Sigmoid colon (tissue), 7 donors: ENCODE measurements around the gene FILIP1L. TPM values are rescaled to one million over a fixed set of nuclear protein-coding genes. Genes with fewer than 3 reads are reported as not detected.
A peak's percentile ranks its signal among the peaks of the same experiment; 100 is the strongest.

Source experiments
- DNase-seq: peaks from one replicate; pipeline ENCODE4 v3.0.0-alpha.2; 2019
- H3K27ac ChIP-seq, 4 donors: fragments of 200-600 bp; sonication (generic); one replicate each; pipeline ENCODE4 v1.5.1; 2016 to 2019; ENCODE audit warnings: mild to moderate bottlenecking in 1 of 4
- H3K27me3 ChIP-seq, 3 donors: fragments of 200-600 bp; sonication (generic); one replicate each; pipeline ENCODE4 v1.5.1; 2019; ENCODE audit warnings: mild to moderate bottlenecking in 1 of 3
- H3K36me3 ChIP-seq, 4 donors: fragments of 200-600 bp; sonication (generic); one replicate each; pipeline ENCODE4 v1.5.1; 2016 to 2019
- H3K4me1 ChIP-seq, 4 donors: fragments of 200-600 bp; sonication (generic); one replicate each; pipeline ENCODE4 v1.5.1; 2017 to 2019
- H3K4me3 ChIP-seq, 4 donors: fragments of 200-600 bp; sonication (generic); one replicate each; pipeline ENCODE4 v1.5.1; 2017 to 2019; ENCODE audit warnings: mild to moderate bottlenecking in 2 of 4, moderate library complexity in 1 of 4
- H3K9me3 ChIP-seq, 4 donors: fragments of 200-600 bp in 3 of 4; sonication (generic) in 3 of 4; one replicate each; pipeline versions ENCODE4 v1.5.1 to v1.6.1; 2013 to 2019
- CTCF ChIP-seq, 4 experiments: fragments of 450-650 bp in 3 of 4; fragments of 200-600 bp in 1 of 4; IDR thresholded peaks; one replicate each; pipeline ENCODE4 v1.5.1; 2016 to 2019; ENCODE audit warnings: antibody characterized with exemption in 4 of 4, mild to moderate bottlenecking in 3 of 4, moderate library complexity in 2 of 4
- EP300 ChIP-seq, 4 donors: sonication (generic); formaldehyde crosslinking; IDR thresholded peaks; one replicate each; pipeline ENCODE4 v1.6.1; 2017; ENCODE audit warnings: antibody characterized with exemption in 4 of 4
- POLR2A ChIP-seq, 2 donors: fragments of 450-650 bp; IDR thresholded peaks; one replicate each; pipeline ENCODE4 v1.6.1; 2016; ENCODE audit warnings: antibody characterized with exemption in 2 of 2, mild to moderate bottlenecking in 2 of 2, moderate library complexity in 2 of 2
- POLR2AphosphoS5 ChIP-seq, 4 donors: sonication (generic); formaldehyde crosslinking; IDR thresholded peaks; one replicate each; pipeline ENCODE4 v1.6.1; 2017; ENCODE audit warnings: antibody characterized with exemption in 4 of 4
- WGBS, 2 donors: extraction: QIAGEN DNeasy Blood & Tissue Kit; methylation state at CpG; one replicate each; pipeline ENCODE4 v1.1.7; 2013; 5-methylcytosine and 5-hydroxymethylcytosine counted together
- intact Hi-C: fragments of 100-400 bp; cut with DNase I; formaldehyde crosslinking; loops from one replicate; pipeline ENCODE4 v1.15.1; 2023
- polyA plus RNA-seq, 3 donors: library from polyadenylated mRNA; stranded (reverse); fragments of 200-250 nt; gene quantifications; one replicate each; pipeline ENCODE4 v1.2.3, GENCODE V29; 2013
- total RNA-seq, 4 donors: library from RNA; depleted of rRNA; stranded (reverse); fragments of >200 nt; gene quantifications; one replicate each; pipeline ENCODE4 v1.1.0, GENCODE V29; 2016
- donor health status: healthy with polysubstance abuse.
- donor health status: Bipolar disorder and iron deficiency.
- donor health status: healthy.

FILIP1L gene
- total and polyA plus RNA-seq, 7 donors = 6.0 to 93.3 (median 42.5) TPM

- intact Hi-C loops = loop anchor here (5.0 kb wide), 1 partner anchor 81 kb away; no protein-coding TSS in a partner anchor
- no peaks in the 10 kb centered on the region for H3K9me3 ChIP-seq
- no peak for DNase-seq
- no peaks in the 10 kb centered on the region for H3K36me3 ChIP-seq
- peaks cover 0 to 70% (median 36%) of the 10 kb centered on the region in 4 donors for H3K4me1 ChIP-seq
- TF ChIP-seq CTCF (IDR thresholded peaks at IDR 0.05) = no peak
- peak; percentile 19 to 86 (median 66) for TF ChIP-seq EP300 (IDR thresholded peaks at IDR 0.05)
- no peak for TF ChIP-seq POLR2A (IDR thresholded peaks at IDR 0.05)
- peak; percentile 55 to 82 (median 62) for TF ChIP-seq POLR2AphosphoS5 (IDR thresholded peaks at IDR 0.05)
- no peaks in the 10 kb centered on the region for H3K27me3 ChIP-seq
- WGBS, 2 donors = 16 to 58% methylated on average over 7 of the region's 7 CpGs
- H3K4me3 ChIP-seq = peak overlapping the region in 2 of 4 donors; percentile 2 to 16
- H3K27ac ChIP-seq = peak overlapping the region; percentile 43 to 83 (median 70)
Observed at GRCh38 chr3:99960941-99961340, 153.4 kb downstream of the FILIP1L start.

GRCh38 chr3:99960123-99960878 lies 154.0 kb downstream of the FILIP1L start:
- intact Hi-C loops = loop anchor here (5.0 kb wide), 1 partner anchor 82 kb away; no protein-coding TSS in a partner anchor

GRCh38 chr3:99958222-99958912 lies 155.9 kb downstream of the FILIP1L start:
- WGBS, 2 donors = 83 to 90% methylated on average over 3 of the region's 3 CpGs
- no peak for DNase-seq
- Histone ChIP-seq H3K27ac (peak overlapping the region; percentile 5 to 83 (median 62)), H3K4me1 (peaks cover 0 to 53% (median 31%) of the 10 kb centered on the region in 4 donors), H3K9me3 (no peaks in the 10 kb centered on the region), H3K27me3 (no peaks in the 10 kb centered on the region), H3K36me3 (no peaks in the 10 kb centered on the region), H3K4me3 (no peak overlapping the region)
- TF ChIP-seq POLR2AphosphoS5 (IDR thresholded peaks at IDR 0.05) (no peak), POLR2A (IDR thresholded peaks at IDR 0.05) (no peak), EP300 (IDR thresholded peaks at IDR 0.05) (no peak), CTCF (IDR thresholded peaks at IDR 0.05) (no peak)
- intact Hi-C loops = loop anchor here (5.0 kb wide), 1 partner anchor 86 kb away; no protein-coding TSS in a partner anchor

More at GRCh38 chr3:99960123-99960878, 154.0 kb downstream of the FILIP1L start:
- Histone ChIP-seq H3K9me3 (no peaks in the 10 kb centered on the region), H3K27ac (peak overlapping the region; percentile 43 to 83 (median 70)), H3K36me3 (no peaks in the 10 kb centered on the region), H3K4me3 (peak overlapping the region in 2 of 4 donors; percentile 2 to 16), H3K27me3 (no peaks in the 10 kb centered on the region), H3K4me1 (peaks cover 0 to 64% (median 32%) of the 10 kb centered on the region in 4 donors)
- no peak for TF ChIP-seq POLR2A (IDR thresholded peaks at IDR 0.05)
- TF ChIP-seq POLR2AphosphoS5 (IDR thresholded peaks at IDR 0.05) = no peak
- no peak for TF ChIP-seq CTCF (IDR thresholded peaks at IDR 0.05)
- WGBS, 2 donors = 69 to 74% methylated on average over 5 of the region's 5 CpGs
- no peak for DNase-seq

GRCh38 chr3:99957151-99957796 lies 157.0 kb downstream of the FILIP1L start:
- Histone ChIP-seq H3K27ac (peak overlapping the region in 2 of 4 donors; percentile 69 to 83), H3K27me3 (no peaks in the 10 kb centered on the region), H3K36me3 (no peaks in the 10 kb centered on the region), H3K9me3 (no peaks in the 10 kb centered on the region), H3K4me3 (no peak overlapping the region), H3K4me1 (peaks cover 0 to 43% (median 21%) of the 10 kb centered on the region in 4 donors)
- WGBS, 2 donors = 86 to 93% methylated on average over 4 of the region's 4 CpGs
- intact Hi-C loops = loop anchor here (5.0 kb wide), 1 partner anchor 85 kb away; no protein-coding TSS in a partner anchor
- no peak for TF ChIP-seq POLR2A (IDR thresholded peaks at IDR 0.05)
- TF ChIP-seq CTCF (IDR thresholded peaks at IDR 0.05) = no peak
- no peak for TF ChIP-seq EP300 (IDR thresholded peaks at IDR 0.05)
- no peak for TF ChIP-seq POLR2AphosphoS5 (IDR thresholded peaks at IDR 0.05)
- no peak for DNase-seq
